HepG2 (cell line): Measurements from ENCODE around the gene CLRN3. TPM values are rescaled to one million over a fixed set of nuclear protein-coding genes. Genes with fewer than 3 reads are reported as not detected.

ENCODE experiments used
- ATAC-seq: fragments of 200-7000 bp; cut with Tn5 transposase; 3 replicates; pipeline ENCODE4 v1.9.1; 2020; ENCODE audit warnings: mild to moderate bottlenecking, moderate library complexity
- BruUV-seq: library from RNA; stranded (reverse); fragments of 400-500 nt; replicated peaks from 2 replicates; lab custom pipeline; 2021; lab: Mats Ljungman, UMichigan
- CTCF ChIA-PET: fragments of 300-600 bp; formaldehyde crosslinking; extraction: SDS; loops from one replicate; lab custom pipeline; 2021; ENCODE audit warnings: low total read pairs, inconsistent platforms, low intra/inter-chr PET ratio; lab: Yijun Ruan, JAX
- POLR2A ChIA-PET: fragments of 350-600 bp; sonication (Branson Sonifier 250); formaldehyde crosslinking; loops from one replicate; lab custom pipeline; 2020; ENCODE audit warnings: antibody characterized with exemption, inconsistent platforms; lab: Yijun Ruan, JAX
- DNase-seq: peaks from one replicate; pipeline ENCODE4 v3.0.0-alpha.2; 2015; ENCODE audit warnings: low spot score
- FAIRE-seq: peaks from 3 replicates; lab custom pipeline; 2011; peaks lifted over from hg19 to GRCh38; lab: Jason Lieb, UNC
- H2AFZ ChIP-seq: one replicate; pipeline ENCODE4 v1.6.1; 2011; ENCODE audit warnings: low read length, inconsistent platforms
- H3K27ac ChIP-seq: fragments of 300-600 bp; 3 replicates; pipeline ENCODE4 v1.8.0; 2011; ENCODE audit warnings: mixed run types, mild to moderate bottlenecking, mixed read lengths, low read length, inconsistent platforms; ENCODE audit not compliant: insufficient read depth; ENCODE audit errors: extremely low read length
- H3K27me3 ChIP-seq, 2 experiments: fragments of 200-600 bp in 1 of 2; 2 replicates in 1 of 2; 3 replicates in 1 of 2; pipeline versions ENCODE4 v1.6.0 to v1.8.0; 2011; ENCODE audit warnings: low read length in 2 of 2, mild to moderate bottlenecking in 2 of 2, moderate library complexity in 2 of 2, inconsistent platforms in 1 of 2; ENCODE audit not compliant: insufficient read depth in 2 of 2, control insufficient read depth in 1 of 2
- H3K36me3 ChIP-seq, 2 experiments: fragments of 200-600 bp in 1 of 2; replicated peaks in 1 of 2; 2 replicates in 1 of 2; 3 replicates in 1 of 2; pipeline versions ENCODE4 v1.5.1 to v1.8.0; 2011; ENCODE audit warnings: low read length in 2 of 2, inconsistent platforms in 1 of 2; ENCODE audit not compliant: insufficient read depth in 2 of 2, control insufficient read depth in 1 of 2
- H3K4me1 ChIP-seq: 2 replicates; pipeline ENCODE4 v1.5.1; 2012; ENCODE audit warnings: low read length, inconsistent platforms; ENCODE audit not compliant: insufficient read depth
- H3K4me2 ChIP-seq: 2 replicates; pipeline ENCODE4 v1.6.0; 2011; ENCODE audit warnings: low read depth, low read length, inconsistent platforms
- H3K4me3 ChIP-seq, 3 experiments: fragments of 200-600 bp in 1 of 3; sonication (generic), shearing (Covaris generic) in 1 of 3; replicated peaks in 1 of 3; 2 replicates each; pipeline ENCODE4 v1.5.1; 2011 to 2016; ENCODE audit warnings: low read length in 3 of 3, inconsistent platforms in 2 of 3, low read depth in 2 of 3, mild to moderate bottlenecking in 2 of 3, control low read depth in 1 of 3, mixed read lengths in 1 of 3; ENCODE audit not compliant: insufficient read depth in 1 of 3
- H3K79me2 ChIP-seq: one replicate; pipeline ENCODE4 v1.6.1; 2011; ENCODE audit warnings: low read length, inconsistent platforms; ENCODE audit not compliant: insufficient read depth
- H3K9ac ChIP-seq: 2 replicates; pipeline ENCODE4 v1.6.0; 2011; ENCODE audit warnings: mild to moderate bottlenecking, low read depth, low read length, inconsistent platforms; ENCODE audit not compliant: insufficient read depth
- H3K9me3 ChIP-seq: 2 replicates; pipeline ENCODE4 v1.5.1; 2012; ENCODE audit warnings: mild to moderate bottlenecking, low read length
- H4K20me1 ChIP-seq: 2 replicates; pipeline ENCODE4 v1.6.0; 2011; ENCODE audit warnings: inconsistent platforms, mild to moderate bottlenecking, low read length, moderate library complexity; ENCODE audit not compliant: insufficient read depth
- AGO1 ChIP-seq: fragments of 200-400 bp; formaldehyde crosslinking; IDR thresholded peaks from 2 replicates; pipeline ENCODE4 v1.6.1; 2017; ENCODE audit warnings: mild to moderate bottlenecking, low read depth, low read length, moderate library complexity; ENCODE audit not compliant: poor library complexity, severe bottlenecking
- CBX5 ChIP-seq: sonication (generic); formaldehyde crosslinking; IDR thresholded peaks from 2 replicates; pipeline ENCODE4 v1.4.0; 2020; ENCODE audit warnings: missing genetic modification reagents, borderline replicate concordance
- CHCHD3 ChIP-seq: sonication (generic); formaldehyde crosslinking; IDR thresholded peaks from 2 replicates; pipeline ENCODE4 v1.8.0; 2022; ENCODE audit warnings: mild to moderate bottlenecking, missing genetic modification reagents, moderate library complexity
- ETV5 ChIP-seq: IDR thresholded peaks from 2 replicates; pipeline ENCODE4 v1.6.1; 2018; ENCODE audit warnings: missing biosample characterization, missing genetic modification reagents, inconsistent platforms, borderline replicate concordance
- GABPB1 ChIP-seq: IDR thresholded peaks from 2 replicates; pipeline ENCODE4 v1.6.1; 2016; ENCODE audit warnings: mild to moderate bottlenecking, missing genetic modification reagents, moderate library complexity, missing compliant biosample characterization
- GATA4 ChIP-seq: sonication (generic); IDR thresholded peaks from 2 replicates; pipeline ENCODE4 v1.6.1; 2016; ENCODE audit warnings: antibody characterized with exemption, low read depth, borderline replicate concordance
- HIC2 ChIP-seq: sonication (generic); formaldehyde crosslinking; IDR thresholded peaks from 2 replicates; pipeline ENCODE4 v1.9.0; 2022; ENCODE audit warnings: low read depth, missing genetic modification reagents
- NFKBIZ ChIP-seq: IDR thresholded peaks from 2 replicates; pipeline ENCODE4 v1.6.1; 2018; ENCODE audit warnings: missing genetic modification reagents, missing compliant biosample characterization
- U2AF1 ChIP-seq: fragments of 200-400 bp; formaldehyde crosslinking; optimal IDR thresholded peaks from 2 replicates; pipeline ENCODE3; 2017; ENCODE audit warnings: mild to moderate bottlenecking, low read depth, low read length
- ZBTB14 ChIP-seq: sonication (generic); formaldehyde crosslinking; IDR thresholded peaks from 2 replicates; pipeline ENCODE4 v1.4.0; 2020; ENCODE audit warnings: missing genetic modification reagents
- ZNF121 ChIP-seq: sonication (generic); formaldehyde crosslinking; IDR thresholded peaks from 2 replicates; pipeline ENCODE4 v1.5.0; 2020; ENCODE audit warnings: mild to moderate bottlenecking, missing genetic modification reagents
- ZNF180 ChIP-seq: sonication (generic); formaldehyde crosslinking; IDR thresholded peaks from 2 replicates; pipeline ENCODE4 v1.4.0; 2020; ENCODE audit warnings: low read depth, missing genetic modification reagents, borderline replicate concordance
- ZNF639 ChIP-seq: conservative IDR thresholded peaks from 2 replicates; pipeline ENCODE4 v1.6.1; 2018; ENCODE audit warnings: missing genetic modification reagents
- ZNF691 ChIP-seq: sonication (generic); formaldehyde crosslinking; IDR thresholded peaks from 2 replicates; pipeline ENCODE4 v1.4.0; 2020; ENCODE audit warnings: missing genetic modification reagents, low read depth, mild to moderate bottlenecking, borderline replicate concordance
- WGBS: methylation state at CpG from one replicate; pipeline ENCODE4 v1.1.6; 2017; ENCODE audit warnings: low lambda C conversion rate; 5-methylcytosine and 5-hydroxymethylcytosine counted together
- in situ Hi-C: cut with HindIII; loops from 2 replicates; pipeline ENCODE4 v1.10.0; 2017; ENCODE audit warnings: low pct_unique_long_range_greater_than_20kb; ENCODE audit not compliant: extremely low pct_ligation_motif_present
- intact Hi-C: fragments of 100-400 bp; cut with micrococcal nuclease; formaldehyde crosslinking; loops from one replicate; pipeline ENCODE4 v1.10.0; 2022; ENCODE audit not compliant: unreplicated experiment
- polyA plus RNA-seq, 8 experiments: library from polyadenylated mRNA; depleted of rRNA in 3 of 8; stranded (reverse) in 7 of 8; unstranded in 1 of 8; fragments of >200 nt; fragmentation: Illumina TruSeq in 4 of 8; extraction: Trizol in 4 of 8; gene quantifications; 2 replicates each; pipeline versions ENCODE4 v1.2.1 to v1.2.3, GENCODE V29; 2011 to 2016; ENCODE audit warnings: low read depth in 4 of 8, missing spikeins in 1 of 8, mixed read lengths in 1 of 8; ENCODE audit not compliant: insufficient read depth in 1 of 8
- total RNA-seq, 5 experiments: library from RNA; depleted of rRNA; stranded (reverse); fragments of >200 nt; fragmentation: Illumina TruSeq; extraction: Trizol; gene quantifications; 2 replicates each; pipeline ENCODE4 v1.2.3, GENCODE V29; 2016; ENCODE audit warnings: low read depth in 1 of 5
- TF ChIP-seq, protein P1 (sequence below): sonication (generic); formaldehyde crosslinking; IDR thresholded peaks from 2 replicates; pipeline ENCODE4 v1.8.1; 2023; ENCODE audit warnings: mild to moderate bottlenecking, moderate library complexity, missing genetic modification reagents
- TF ChIP-seq, protein P2 (sequence below): sonication (generic); formaldehyde crosslinking; IDR thresholded peaks from 2 replicates; pipeline ENCODE4 v1.8.0; 2022; ENCODE audit warnings: mild to moderate bottlenecking, missing genetic modification reagents, moderate library complexity

CLRN3 gene
- total and polyA plus RNA-seq, 2 of the 13 experiments (the other 11 are each of a cell fraction or from before 2014, with no cell fraction given): not detected

DNA sequence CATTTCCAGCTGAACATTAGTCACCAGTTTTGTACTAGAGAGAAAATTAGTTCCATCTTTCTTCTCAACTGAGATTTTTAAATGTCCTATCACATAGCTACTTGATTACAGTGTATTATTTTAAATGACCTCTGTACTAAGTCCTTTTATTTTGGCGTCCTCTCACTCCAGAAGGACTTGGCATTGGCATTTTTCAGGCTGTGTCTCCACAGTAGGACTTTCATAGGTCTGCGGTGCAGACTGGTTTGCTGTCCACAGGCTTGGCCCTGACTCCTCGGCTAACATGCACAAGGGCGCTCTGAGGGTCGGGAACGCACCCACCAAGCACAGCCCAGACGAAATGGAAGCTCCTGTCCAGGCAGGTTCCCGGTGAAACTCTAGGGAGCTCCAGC lies 20.6 kb upstream of the CLRN3 start (continued):
- TF ChIP-seq, protein P1, sequence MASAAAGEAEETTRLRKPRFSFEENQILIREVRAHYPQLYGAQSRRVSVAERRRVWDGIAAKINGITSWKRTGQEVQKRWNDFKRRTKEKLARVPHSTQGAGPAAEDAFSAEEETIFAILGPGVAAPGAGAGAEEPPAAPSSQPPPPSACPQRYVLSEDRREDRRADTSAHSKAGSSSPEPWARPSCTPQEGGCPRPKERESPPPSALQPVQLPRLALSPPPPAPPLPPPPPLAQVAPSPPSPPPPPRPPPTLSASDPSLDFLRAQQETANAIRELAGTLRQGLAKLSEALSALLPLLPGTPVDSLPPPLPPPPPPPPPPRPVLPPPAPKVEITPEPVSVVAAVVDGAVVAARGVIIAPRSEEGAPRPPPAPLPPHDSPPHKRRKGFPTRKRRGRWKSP (CRISPR knock-in tag): no peak
- no peak for TF ChIP-seq U2AF1
- no peak for TF ChIP-seq CBX5
- TF ChIP-seq, protein P2, sequence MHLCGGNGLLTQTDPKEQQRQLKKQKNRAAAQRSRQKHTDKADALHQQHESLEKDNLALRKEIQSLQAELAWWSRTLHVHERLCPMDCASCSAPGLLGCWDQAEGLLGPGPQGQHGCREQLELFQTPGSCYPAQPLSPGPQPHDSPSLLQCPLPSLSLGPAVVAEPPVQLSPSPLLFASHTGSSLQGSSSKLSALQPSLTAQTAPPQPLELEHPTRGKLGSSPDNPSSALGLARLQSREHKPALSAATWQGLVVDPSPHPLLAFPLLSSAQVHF (CRISPR knock-in tag): no peak
- TF ChIP-seq CHCHD3 (CRISPR knock-in tag): no peak
- no peak for TF ChIP-seq GABPB1
- no peak for TF ChIP-seq ZNF691
- TF ChIP-seq ZNF121 (CRISPR knock-in tag): no peak
- TF ChIP-seq GATA4: no peak

- no peak overlapping the region for H3K4me2 ChIP-seq
- ChIA-PET CTCF (no interaction called here), POLR2A (no interaction called here)
- H3K9ac ChIP-seq: no peak overlapping the region
- peaks cover 1 to 33% of the 10 kb centered on the region in 2 experiments; a peak in 3 of 5 replicates for H3K27me3 ChIP-seq
- intact Hi-C loops (no loop called here), in situ Hi-C loops (loop anchor here (5.0 kb wide), 1 partner anchor 100 kb away; no protein-coding TSS in a partner anchor)
- no peak overlapping the region for H3K27ac ChIP-seq
- no peak for ATAC-seq
- H3K36me3 ChIP-seq: no peaks in the 10 kb centered on the region
- BruUV-seq: no TSS peak
- no peaks in the 10 kb centered on the region for H3K4me1 ChIP-seq
- no peak for DNase-seq
- H3K4me3 ChIP-seq: no peak overlapping the region
- no peak overlapping the region for H2AFZ ChIP-seq
- no peaks in the 10 kb centered on the region for H4K20me1 ChIP-seq
- no peaks in the 10 kb centered on the region for H3K9me3 ChIP-seq
- H3K79me2 ChIP-seq: no peaks in the 10 kb centered on the region
- 21% methylated on average over 6 of the region's 12 CpGs for WGBS
- no peak for FAIRE-seq
- TF ChIP-seq HIC2 (CRISPR knock-in tag) (no peak), NFKBIZ (CRISPR knock-in tag) (no peak), ZBTB14 (CRISPR knock-in tag) (no peak), ZNF180 (no peak), ETV5 (no peak), AGO1 (no peak), ZNF639 (no peak)
Measured at GRCh38 chr10:127912607-127913367, 20.0 kb upstream of the CLRN3 start.
